Endothelial cell of umbilical vein (primary cell): Measurements from ENCODE around the gene DOCK4. TPM values are rescaled to one million over a fixed set of nuclear protein-coding genes. Genes with fewer than 3 reads are reported as not detected.

Experiments used
- BruUV-seq: library from RNA; stranded (reverse); fragments of 400-500 nt; replicated peaks from 2 replicates; lab custom pipeline; 2021; lab: Mats Ljungman, UMichigan
- CTCF ChIA-PET: fragments of 300-600, 350-600 bp; sonication (Branson Sonifier 250); formaldehyde crosslinking; loops from one replicate; lab custom pipeline; 2021; ENCODE audit warnings: antibody characterized with exemption, inconsistent platforms; lab: Charles Lee
- POLR2A ChIA-PET: fragments of 300-600, 350-600 bp; sonication (Branson Sonifier 250); formaldehyde crosslinking; loops from one replicate; lab custom pipeline; 2021; ENCODE audit warnings: antibody characterized with exemption, inconsistent platforms; lab: Charles Lee
- DNase-seq: peaks from one replicate; pipeline ENCODE4 v3.0.0-alpha.2; 2011; ENCODE audit warnings: low read depth, low spot score
- FAIRE-seq: peaks from 2 replicates; lab custom pipeline; 2011; peaks lifted over from hg19 to GRCh38; lab: Jason Lieb, UNC
- H2AFZ ChIP-seq: 2 replicates; pipeline ENCODE4 v1.6.0; 2012; ENCODE audit warnings: low read depth, low read length, control low read depth, inconsistent platforms
- H3K27ac ChIP-seq: 2 replicates; pipeline ENCODE4 v1.5.1; 2011; ENCODE audit warnings: low read depth, mild to moderate bottlenecking, control low read depth, low read length, moderate library complexity; ENCODE audit not compliant: insufficient read depth
- H3K27me3 ChIP-seq, 2 experiments: 2 replicates each; pipeline versions ENCODE4 v1.6.0 to v1.6.1; 2011; ENCODE audit warnings: low read length in 2 of 2, mixed read lengths in 1 of 2; ENCODE audit not compliant: control insufficient read depth in 2 of 2, insufficient read depth in 2 of 2
- H3K36me3 ChIP-seq, 2 experiments: 2 replicates in 1 of 2; 3 replicates in 1 of 2; pipeline ENCODE4 v1.5.1; 2011; ENCODE audit warnings: low read length in 2 of 2, mild to moderate bottlenecking in 1 of 2, moderate library complexity in 1 of 2; ENCODE audit not compliant: control insufficient read depth in 2 of 2, insufficient read depth in 2 of 2; ENCODE audit errors: extremely low read depth in 1 of 2
- H3K4me1 ChIP-seq: 3 replicates; pipeline ENCODE4 v1.5.1; 2011; ENCODE audit warnings: mild to moderate bottlenecking, low read length; ENCODE audit not compliant: control insufficient read depth, insufficient read depth; ENCODE audit errors: extremely low read depth
- H3K4me2 ChIP-seq: 2 replicates; pipeline ENCODE4 v1.6.1; 2011; ENCODE audit warnings: low read length, control low read depth, mixed read lengths; ENCODE audit not compliant: insufficient read depth
- H3K4me3 ChIP-seq, 3 experiments: fragments of 200-600 bp in 1 of 3; sonication (generic), shearing (Covaris generic) in 1 of 3; replicated peaks in 1 of 3; 2 replicates each; pipeline ENCODE4 v1.5.1; 2011 to 2016; ENCODE audit warnings: control low read depth in 3 of 3, low read length in 3 of 3, mild to moderate bottlenecking in 2 of 3, inconsistent platforms in 1 of 3, low read depth in 1 of 3, moderate library complexity in 1 of 3; ENCODE audit not compliant: insufficient read depth in 1 of 3
- H3K79me2 ChIP-seq: 2 replicates; pipeline ENCODE4 v1.6.0; 2012; ENCODE audit warnings: low read length, inconsistent platforms; ENCODE audit not compliant: control insufficient read depth, insufficient read depth
- H3K9ac ChIP-seq: replicated peaks from 2 replicates; pipeline ENCODE3; 2011; ENCODE audit warnings: low read length, control low read depth; ENCODE audit not compliant: insufficient read depth; ENCODE audit errors: extremely low read depth
- H3K9me1 ChIP-seq: replicated peaks from 3 replicates; pipeline ENCODE4 v1.6.0; 2011; ENCODE audit warnings: mild to moderate bottlenecking, low read length; ENCODE audit not compliant: control insufficient read depth, insufficient read depth; ENCODE audit errors: extremely low read depth
- H3K9me3 ChIP-seq: replicated peaks from 2 replicates; pipeline ENCODE4 v1.5.1; 2012; ENCODE audit warnings: low read length, inconsistent platforms; ENCODE audit not compliant: control insufficient read depth, insufficient read depth
- H4K20me1 ChIP-seq: replicated peaks from 2 replicates; pipeline ENCODE3; 2011; ENCODE audit warnings: mild to moderate bottlenecking, low read length; ENCODE audit not compliant: control insufficient read depth, insufficient read depth; ENCODE audit errors: extremely low read depth
- CTCF ChIP-seq, 2 donors: IDR thresholded peaks; 1 replicate in 1 of 2; 2 replicates in 1 of 2; pipeline ENCODE4 v1.5.1; 2011; ENCODE audit warnings: low read length in 2 of 2, mild to moderate bottlenecking in 2 of 2, moderate library complexity in 2 of 2, control low read depth in 1 of 2, inconsistent platforms in 1 of 2, low read depth in 1 of 2; ENCODE audit not compliant: insufficient read depth in 1 of 2; ENCODE audit errors: extremely low read depth in 1 of 2
- EZH2 ChIP-seq: IDR thresholded peaks from 2 replicates; pipeline ENCODE4 v1.6.1; 2012; ENCODE audit warnings: borderline replicate concordance, low read depth, mild to moderate bottlenecking, moderate library complexity, low read length, inconsistent platforms; ENCODE audit not compliant: severe bottlenecking
- FOS ChIP-seq: IDR thresholded peaks from 2 replicates; pipeline ENCODE4 v1.6.1; 2011; ENCODE audit warnings: mild to moderate bottlenecking, low read length, moderate library complexity, borderline replicate concordance; ENCODE audit not compliant: insufficient read depth
- GATA2 ChIP-seq: IDR thresholded peaks from 2 replicates; pipeline ENCODE4 v1.7.0; 2011; ENCODE audit warnings: low read depth, mild to moderate bottlenecking, moderate library complexity, mixed read lengths, low read length; ENCODE audit not compliant: insufficient read length, insufficient read depth
- JUN ChIP-seq: IDR thresholded peaks from 2 replicates; pipeline ENCODE4 v1.6.1; 2011; ENCODE audit warnings: borderline replicate concordance, low read depth; ENCODE audit not compliant: insufficient read length, insufficient read depth
- MYC ChIP-seq: IDR thresholded peaks from one replicate; pipeline ENCODE4 v1.6.1; 2011; ENCODE audit warnings: mild to moderate bottlenecking, low read depth, low read length
- POLR2A ChIP-seq: IDR thresholded peaks from 2 replicates; pipeline ENCODE4 v1.6.1; 2012; ENCODE audit warnings: low read depth, mild to moderate bottlenecking, control low read depth, low read length
- POLR2AphosphoS5 ChIP-seq: IDR thresholded peaks from 2 replicates; pipeline ENCODE4 v1.6.1; 2012; ENCODE audit warnings: low read depth, mild to moderate bottlenecking, control low read depth, low read length, moderate library complexity; ENCODE audit not compliant: insufficient read depth
- dilution Hi-C: fragments of 300-500 bp; cut with MboI; formaldehyde crosslinking; loops from one replicate; pipeline ENCODE4 v1.15.0; 2019; ENCODE audit warnings: low sequenced_read_pairs; ENCODE audit not compliant: extremely low pct_ligation_motif_present
- intact Hi-C: fragments of 100-400 bp; cut with micrococcal nuclease; formaldehyde crosslinking; loops from one replicate; pipeline ENCODE4 v1.10.0; 2022
- polyA plus RNA-seq, 4 experiments: library from polyadenylated mRNA; depleted of rRNA in 3 of 4; stranded (reverse) in 3 of 4; unstranded in 1 of 4; fragments of >200 nt; gene quantifications; 2 replicates each; pipeline versions ENCODE4 v1.2.1 to v1.2.3, GENCODE V29; 2011 to 2012; ENCODE audit warnings: missing spikeins in 1 of 4
- total RNA-seq: library from RNA; stranded (reverse); gene quantifications from 2 replicates; pipeline ENCODE4 v1.2.3, GENCODE V29; 2021
- TF ChIP-seq, protein P1 (sequence below): IDR thresholded peaks from 2 replicates; pipeline ENCODE4 v1.6.1; 2011; ENCODE audit not compliant: insufficient read depth, insufficient read length

DOCK4 gene
- total and polyA plus RNA-seq, 2 donors (not counting 3 experiments of a cell fraction or from before 2014, with no cell fraction given) = 47.4 to 164 TPM

GRCh38 chr7:112171673-112172072 lies 34.5 kb downstream of the DOCK4 start:
- Histone ChIP-seq H3K9ac (no peak overlapping the region), H3K4me3 (no peak overlapping the region), H3K9me1 (no peaks in the 10 kb centered on the region), H3K36me3 (no peaks in the 10 kb centered on the region), H3K4me2 (no peak overlapping the region), H4K20me1 (peaks cover 2% of the 10 kb centered on the region), H3K27ac (no peak overlapping the region), H2AFZ (no peak overlapping the region), H3K4me1 (peaks cover 40% of the 10 kb centered on the region), H3K9me3 (no peaks in the 10 kb centered on the region), H3K79me2 (peaks cover 100% of the 10 kb centered on the region), H3K27me3 (no peaks in the 10 kb centered on the region)
- dilution Hi-C loops (no loop called here), intact Hi-C loops (no loop called here)
- ChIA-PET CTCF (no interaction called here), POLR2A (no interaction called here)
- no TSS peak for BruUV-seq
- no peak for DNase-seq
- no peak for FAIRE-seq
- TF ChIP-seq CTCF (IDR thresholded peaks at IDR 0.05; ENCODE audit: extremely low read depth in 1 of 2, insufficient read depth in 1 of 2, low read depth in 1 of 2, low read length in 2 of 2) = no peak
- TF ChIP-seq, protein P1, sequence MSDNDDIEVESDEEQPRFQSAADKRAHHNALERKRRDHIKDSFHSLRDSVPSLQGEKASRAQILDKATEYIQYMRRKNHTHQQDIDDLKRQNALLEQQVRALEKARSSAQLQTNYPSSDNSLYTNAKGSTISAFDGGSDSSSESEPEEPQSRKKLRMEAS = no peak
- TF ChIP-seq JUN = no peak
- TF ChIP-seq POLR2A = no peak
- no peak for TF ChIP-seq POLR2AphosphoS5
- no peak for TF ChIP-seq MYC
- no peak for TF ChIP-seq EZH2
- no peak for TF ChIP-seq GATA2
- no peak for TF ChIP-seq FOS
